ENCODE results near the gene INSIG1.

INSIG1 gene

DNA sequence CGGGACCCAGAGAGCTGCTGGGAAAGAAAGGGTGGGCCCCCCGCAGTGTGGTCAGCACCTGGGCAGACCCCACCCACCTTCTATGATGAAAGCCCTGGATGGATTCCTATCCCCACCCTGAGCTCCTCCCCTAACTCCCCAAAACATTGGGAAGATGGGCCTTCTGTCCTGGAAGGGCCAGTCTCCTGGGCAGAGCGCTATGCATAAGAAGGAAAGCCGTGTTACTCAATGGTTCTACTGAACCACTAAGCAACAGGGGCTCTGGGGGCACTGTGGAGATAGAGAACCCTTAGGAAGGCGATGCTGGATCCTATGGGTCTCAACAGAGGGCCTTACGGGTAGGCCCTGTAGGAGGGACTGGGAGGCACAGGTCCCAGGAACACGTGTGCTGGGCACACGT, 30.7 kb upstream of the INSIG1 start:
- DNase-seq, result no peak

DNA sequence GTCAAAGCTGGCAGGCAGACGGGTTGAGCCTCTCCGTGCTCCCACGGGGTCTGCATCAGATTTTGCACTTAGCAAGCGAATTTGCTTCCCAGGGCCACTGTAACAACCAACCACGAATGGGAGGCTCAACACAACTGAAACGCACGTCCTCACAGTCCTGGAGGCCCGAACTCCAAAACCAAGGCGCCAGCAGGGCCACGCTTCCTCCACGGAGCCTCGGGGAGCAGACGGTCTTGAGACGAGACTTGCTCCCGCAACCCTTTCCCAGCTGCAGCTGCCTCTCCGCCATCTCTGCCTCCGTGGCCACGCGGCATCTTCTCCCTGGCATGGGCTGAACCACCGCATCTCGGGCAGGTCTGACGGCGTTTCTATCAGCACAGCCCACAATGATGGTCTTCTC, 30.2 kb upstream of the INSIG1 start:
- DNase-seq, result no peak

DNA sequence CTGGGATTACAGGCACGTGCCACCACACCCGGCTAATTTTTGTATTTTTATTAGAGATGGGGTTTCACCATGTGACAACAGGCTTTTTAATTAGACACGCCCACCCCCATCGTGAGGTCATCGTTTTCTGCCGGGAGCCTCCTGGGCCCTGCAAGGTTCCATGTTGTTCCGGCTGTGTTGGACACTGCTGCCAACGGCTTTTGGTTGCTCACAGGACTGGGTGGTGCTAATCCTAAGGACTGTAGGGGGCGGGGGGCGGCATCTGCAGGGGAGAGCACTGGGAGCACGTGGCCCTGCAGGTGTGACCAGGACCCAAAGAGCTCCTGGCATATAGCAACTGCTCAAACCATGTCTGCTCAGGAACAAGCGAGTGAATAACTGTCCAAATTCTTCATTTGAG, 29.5 kb upstream of the INSIG1 start:
- DNase-seq, result no peak

DNA sequence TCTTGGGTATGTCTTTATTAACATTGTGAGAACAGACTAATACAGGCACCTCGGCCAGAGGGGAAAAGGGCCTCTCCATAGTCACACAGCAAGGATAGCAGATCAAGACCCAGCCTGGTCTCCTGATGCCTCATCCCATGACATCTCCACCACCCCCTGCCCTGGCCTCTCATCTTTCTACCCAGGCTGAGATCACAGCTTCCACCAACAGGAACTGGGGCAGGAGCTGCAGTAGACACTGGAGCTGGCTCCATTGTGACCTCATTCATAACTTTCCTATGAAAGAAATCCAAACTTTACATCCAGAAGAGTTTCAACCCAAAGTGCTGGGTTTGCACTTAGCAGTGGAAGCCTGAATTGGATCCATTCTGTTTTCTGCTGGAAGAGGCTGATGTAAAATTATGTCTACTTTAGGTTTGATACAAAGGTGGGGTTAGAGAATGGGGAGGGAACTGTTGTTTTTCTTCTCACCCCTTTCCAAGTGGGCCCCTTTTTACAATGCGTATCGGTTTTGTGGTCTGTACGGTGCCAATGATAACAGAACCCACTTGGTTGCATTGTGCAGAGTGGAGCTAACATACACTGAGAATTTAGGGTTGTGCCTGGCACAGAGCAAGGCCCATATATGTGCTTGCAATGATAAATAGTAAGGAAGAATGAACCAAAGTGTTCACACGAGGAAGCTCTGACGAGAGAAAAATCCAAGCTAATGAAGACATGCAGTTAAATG, 28.6 kb upstream of the INSIG1 start:
- no peak for DNase-seq

DNA sequence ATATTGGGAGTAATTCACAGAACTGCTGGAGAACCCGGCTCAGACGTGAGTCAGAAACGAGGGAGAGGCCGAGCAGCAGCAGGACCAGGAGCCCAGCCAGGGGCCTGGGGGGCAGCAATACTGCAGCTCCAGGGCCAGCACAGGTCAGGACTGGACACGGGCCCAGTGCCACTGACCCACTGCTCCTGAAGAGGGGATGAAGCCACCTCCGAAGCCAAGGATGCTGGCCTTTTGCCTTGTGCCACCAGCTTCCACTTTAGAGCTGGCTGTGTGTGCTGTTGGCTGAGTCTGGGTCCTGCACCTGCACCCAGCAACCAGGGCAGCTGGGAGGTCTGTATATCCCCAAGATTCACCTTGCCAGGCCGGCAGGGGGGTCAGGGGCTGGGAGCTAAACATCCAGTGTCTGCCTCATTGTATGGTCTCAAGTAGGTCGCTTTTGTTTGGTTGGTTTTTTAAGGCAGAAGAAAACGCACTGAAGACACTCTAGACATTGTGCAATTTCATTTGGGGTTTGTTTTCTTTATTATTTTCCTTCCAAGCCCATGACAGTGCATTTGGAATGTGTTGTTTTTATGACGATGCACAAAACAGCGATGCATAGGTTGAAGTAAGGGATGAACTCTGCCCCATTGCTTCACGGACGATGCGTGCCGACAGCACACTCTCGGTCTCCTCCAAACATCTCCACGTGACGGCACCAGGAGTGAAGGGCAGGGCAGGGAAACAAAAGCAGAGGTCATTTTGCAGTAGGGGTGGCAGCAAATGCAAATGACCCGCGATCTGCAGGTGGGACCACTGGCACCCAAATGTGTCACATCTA, 27.7 kb upstream of the INSIG1 start:
- no peak for DNase-seq

DNA sequence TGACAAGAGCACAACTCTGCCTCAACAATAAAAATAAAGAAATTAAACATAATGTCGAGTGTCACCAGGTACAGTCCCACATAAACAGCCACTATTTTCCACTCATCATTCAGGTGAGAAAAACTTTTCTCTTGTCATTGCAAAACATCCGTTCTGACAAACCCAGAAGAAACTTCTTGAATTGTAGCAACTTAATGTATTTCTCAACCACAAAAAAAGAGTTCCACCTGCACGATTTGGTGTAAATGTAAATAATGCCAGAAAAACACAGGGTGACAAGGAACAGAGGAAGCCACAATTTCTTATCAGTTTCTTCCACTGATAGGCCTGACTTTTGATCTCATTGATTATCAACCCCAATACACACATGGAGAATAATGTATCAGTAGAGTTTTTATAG, 26.8 kb upstream of the INSIG1 start:
- DNase-seq, result no peak

DNA sequence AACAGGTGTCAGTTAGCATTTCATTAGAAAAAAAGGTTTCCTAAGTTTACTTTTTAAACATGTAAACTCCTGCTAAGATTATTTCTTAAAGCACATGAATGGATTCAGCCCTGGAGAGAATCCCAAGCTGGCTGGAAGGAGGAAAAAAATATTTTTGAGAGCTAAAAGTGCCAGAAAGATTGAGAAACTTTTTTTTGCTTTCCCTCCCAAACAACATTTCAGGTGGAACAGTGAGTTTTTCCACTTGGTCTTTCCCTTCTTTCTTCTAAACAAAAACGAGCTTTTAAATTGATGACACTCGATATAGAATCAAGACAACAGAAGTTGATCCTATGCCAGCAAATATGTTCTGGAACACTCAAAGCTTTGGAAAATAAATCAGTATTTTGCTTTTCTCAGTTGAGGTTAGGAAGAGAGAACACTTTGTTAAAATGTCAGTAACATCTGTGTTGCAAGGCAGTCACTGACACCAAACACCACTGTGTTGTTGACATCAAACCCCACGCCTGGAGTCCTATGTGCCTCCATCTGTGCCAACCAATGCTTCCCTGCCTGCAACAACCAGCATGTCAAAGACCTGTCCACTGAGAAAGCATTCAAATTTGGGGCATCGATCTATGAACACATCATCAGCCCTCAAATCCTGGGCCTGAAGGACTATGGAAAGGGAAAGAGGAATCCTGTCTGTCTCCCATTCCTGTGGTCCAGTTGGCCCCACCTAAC, 22.9 kb upstream of the INSIG1 start:
- DNase-seq, result no peak

DNA sequence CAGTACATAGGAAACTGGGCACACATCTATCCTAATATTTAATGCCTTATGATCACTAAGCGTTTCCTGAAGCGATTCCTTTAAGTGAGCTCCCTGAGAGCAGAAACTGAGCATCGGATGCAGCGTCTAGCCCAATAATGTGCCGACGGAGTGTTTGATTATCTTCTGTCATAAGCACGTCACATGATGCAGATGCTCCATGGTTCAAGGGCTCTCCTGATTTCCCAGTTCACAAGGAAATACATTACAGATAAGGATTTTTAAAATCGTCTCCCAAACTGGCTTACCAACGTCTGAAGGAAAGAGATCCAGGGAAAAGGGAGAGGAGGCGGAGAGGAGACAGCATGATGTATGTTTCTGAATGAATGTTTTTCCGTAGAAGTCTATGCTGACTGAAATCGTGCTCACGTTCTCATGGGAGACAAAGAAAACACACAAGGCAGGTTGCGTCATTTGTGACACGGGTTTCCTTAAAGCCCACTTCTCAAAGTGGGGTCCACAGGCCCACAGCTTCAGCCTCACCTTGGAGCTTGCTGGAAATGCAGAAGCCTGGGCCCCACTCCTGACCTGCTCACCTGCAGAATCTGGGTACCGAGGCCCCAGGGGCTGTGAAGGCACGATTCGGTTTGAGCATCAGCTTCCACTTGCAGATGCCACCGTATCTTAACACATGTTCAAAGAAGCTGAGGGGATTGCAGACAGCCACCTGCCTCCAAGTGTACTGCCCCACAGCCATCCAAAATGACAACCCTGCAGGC, 21.5 kb upstream of the INSIG1 start:
- DNase-seq, result no peak

DNA sequence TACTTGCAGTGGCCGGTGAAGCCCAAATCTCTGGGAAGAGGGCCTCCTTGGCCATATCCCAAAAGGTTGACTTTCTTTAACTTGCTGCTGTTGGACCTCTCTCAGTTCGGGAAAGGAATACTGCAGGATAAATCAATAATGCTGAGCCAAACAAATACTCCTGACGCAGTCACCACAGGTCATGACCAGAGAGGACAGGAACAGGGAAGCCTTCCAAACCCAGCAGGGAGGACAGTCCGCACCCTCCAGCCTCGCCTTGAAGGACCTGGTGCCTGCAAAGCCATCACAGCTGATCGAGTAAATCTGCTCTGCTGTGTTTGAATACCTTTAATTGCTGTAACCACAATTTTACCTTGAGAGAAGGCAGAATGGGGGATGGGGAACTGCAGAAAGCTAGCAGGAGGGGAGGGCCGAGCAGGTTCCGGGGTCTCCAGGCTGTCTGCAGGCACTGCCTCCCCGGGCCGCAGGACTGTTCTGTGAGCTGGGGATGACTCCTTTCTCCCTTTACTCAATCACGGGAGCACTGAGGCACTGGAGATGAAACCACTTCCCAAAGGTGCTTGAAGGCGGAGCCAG, 20.8 kb upstream of the INSIG1 start:
- no peak for DNase-seq

DNA sequence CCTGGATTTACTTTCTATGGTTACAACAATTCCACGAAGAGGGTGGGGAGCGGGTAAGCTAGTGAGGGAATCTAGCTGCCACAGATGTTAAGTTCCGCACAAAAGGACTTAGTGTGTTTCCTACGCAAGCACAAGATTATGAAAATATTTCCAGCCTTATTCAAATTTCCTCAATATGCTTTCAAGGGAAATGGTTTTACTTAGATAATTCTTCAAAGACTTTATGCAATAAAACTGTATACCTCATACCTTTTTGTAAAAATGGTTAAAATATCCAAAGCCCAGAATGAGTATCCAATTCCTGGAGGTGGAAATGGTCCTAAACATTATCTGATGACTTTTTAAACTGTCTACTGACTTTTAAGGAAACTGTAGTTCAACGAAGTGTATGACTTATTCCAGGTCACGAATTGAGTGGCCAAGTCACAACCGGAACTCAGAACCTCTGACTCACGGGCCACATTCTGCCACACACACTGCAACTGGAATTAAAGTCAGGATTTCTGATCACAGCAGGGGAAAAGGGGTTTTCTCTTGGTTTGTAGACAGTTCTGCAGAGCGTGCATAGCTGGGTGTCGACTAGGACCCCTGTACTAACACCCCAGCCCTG, 20.2 kb upstream of the INSIG1 start:
- no peak for DNase-seq

DNA sequence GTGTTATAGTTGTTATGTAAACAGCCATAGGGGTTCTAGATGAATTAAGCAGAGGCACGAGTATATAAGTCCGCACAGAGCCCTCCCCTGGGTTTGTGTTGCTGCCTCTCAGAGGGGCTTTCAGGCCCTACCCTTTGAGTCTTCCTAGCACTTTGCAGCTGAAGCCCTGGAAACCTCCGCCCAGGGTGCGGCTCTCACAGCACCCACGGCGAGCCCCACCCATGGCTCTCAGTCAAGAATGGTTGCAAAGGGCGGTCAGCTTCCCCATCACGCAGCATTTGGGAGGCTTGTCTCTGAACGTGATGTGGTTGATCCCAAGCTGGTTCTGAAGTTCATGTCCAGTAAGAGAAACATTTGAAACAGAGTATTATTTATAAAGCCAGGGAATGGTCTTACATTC, 18.8 kb upstream of the INSIG1 start:
- no peak for DNase-seq

DNA sequence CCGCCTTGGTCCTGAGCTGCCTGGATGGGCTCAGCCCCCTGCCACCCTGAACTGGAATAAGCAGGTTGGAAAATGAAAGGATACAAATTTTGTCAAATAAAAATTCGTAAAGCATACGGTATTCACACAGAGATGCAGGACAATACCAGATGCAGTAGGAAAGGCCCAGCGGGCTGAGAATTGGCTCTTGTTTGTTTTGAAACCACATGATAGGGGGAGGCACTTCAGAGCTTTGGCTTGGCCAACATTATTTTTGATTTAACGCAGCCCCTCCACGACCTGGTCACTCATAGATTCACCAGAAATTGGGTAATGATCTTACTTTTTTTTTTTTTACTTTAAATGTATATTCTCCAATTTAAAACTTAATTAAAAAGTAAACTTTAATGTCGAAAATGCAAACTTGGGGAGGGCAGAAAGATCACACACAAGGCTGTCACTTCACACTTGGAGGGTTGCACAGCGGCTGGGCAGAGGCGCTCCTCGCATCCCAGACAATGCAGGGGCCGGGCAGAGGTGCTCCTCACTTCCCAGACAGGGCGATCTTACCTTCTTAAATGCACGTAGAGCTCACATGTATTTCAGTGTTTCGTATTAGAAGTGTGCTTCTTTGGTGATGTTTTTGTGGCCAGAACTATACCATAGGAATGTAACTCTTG, 17.8 kb upstream of the INSIG1 start:
- DNase-seq, result no peak

DNA sequence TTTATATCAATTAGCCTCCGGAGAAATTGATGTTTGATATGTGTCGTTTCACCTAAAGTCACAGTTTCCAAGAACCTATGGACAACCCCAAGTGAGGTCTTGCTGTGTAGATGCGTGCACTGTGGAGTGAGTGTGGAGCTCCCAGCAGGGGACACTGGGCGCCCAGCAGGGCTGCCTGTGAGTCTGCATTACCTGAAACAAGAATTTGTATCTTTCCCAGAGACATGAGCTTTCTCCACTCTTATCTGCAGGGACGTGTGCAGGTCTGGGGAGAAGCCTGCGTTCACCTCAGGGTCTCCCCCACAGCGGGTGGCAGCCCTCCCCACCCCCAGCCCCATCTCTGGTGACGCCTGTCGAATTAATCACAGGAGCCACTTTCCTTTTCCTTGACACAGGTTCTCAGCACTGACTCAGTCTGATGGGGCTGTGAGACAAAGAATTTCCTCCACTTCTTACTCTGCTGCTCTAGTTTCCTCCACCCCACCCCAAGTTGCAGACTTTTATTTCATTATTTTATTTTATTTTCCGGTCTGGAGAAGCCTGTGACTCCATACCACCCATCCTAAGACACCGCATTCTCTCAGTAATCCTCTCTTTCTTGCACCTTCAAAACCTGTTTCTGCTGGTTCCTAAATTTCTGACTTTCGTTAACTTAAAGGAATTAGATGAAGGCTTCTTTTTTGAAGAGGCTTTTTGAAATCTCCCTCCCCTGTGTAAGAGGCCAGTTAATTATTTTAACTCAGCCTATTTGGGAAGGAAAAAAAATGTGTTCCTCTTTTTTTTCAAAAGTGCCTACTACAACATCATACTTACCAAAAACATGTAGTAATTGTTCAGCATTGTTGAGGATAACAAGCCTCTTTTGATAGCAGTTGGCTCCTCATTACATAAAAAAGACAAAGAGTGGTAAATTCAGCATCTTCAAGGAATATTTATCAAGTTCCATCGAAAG, 17.0 kb upstream of the INSIG1 start:
- DNase-seq, result no peak

DNA sequence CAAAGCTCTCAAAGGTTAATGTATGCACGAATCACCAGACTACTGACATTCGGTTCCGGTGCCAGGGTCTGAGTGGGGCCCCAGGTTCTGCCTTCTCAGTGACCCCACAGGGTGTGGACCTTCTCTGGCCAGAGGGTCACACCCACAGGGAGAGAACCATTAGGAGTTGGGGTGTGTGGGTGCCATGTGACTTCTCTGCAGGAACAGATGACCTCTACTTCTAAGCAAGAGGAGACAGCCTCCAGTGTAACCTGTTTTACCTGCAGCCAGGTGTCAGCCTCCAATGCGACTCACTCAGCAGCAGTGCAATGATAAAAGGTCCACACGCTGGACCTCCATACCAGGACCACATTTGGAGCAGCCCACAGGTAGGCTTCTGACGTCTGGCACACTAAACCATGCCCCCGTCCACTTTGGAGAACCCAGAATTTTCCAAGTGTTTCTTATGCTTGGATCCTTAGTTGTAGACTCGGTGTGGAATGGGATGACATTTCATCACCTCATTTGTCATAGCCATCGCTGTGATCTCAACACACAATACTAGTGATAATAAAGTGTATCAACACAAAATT, 16.2 kb upstream of the INSIG1 start:
- no peak for DNase-seq

DNA sequence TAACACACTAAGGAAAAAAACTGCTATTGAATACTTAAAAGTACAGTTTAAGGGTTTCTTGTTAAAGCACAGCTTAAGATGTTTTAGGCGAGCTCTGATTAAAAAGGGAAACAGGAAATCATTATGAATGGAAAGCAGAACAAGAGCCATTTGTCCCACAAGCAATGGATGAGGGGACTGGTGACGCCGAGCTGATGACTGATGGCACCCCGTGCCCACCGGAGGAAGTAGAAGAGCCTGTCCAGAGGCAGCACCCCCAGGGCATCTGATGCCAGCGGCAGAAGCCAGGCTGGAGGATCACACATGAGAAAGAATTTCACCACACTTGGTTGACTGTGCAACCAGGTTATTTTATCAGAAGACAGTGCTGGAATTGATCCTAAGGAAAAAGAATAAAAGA, 15.0 kb upstream of the INSIG1 start:
- no peak for DNase-seq

DNA sequence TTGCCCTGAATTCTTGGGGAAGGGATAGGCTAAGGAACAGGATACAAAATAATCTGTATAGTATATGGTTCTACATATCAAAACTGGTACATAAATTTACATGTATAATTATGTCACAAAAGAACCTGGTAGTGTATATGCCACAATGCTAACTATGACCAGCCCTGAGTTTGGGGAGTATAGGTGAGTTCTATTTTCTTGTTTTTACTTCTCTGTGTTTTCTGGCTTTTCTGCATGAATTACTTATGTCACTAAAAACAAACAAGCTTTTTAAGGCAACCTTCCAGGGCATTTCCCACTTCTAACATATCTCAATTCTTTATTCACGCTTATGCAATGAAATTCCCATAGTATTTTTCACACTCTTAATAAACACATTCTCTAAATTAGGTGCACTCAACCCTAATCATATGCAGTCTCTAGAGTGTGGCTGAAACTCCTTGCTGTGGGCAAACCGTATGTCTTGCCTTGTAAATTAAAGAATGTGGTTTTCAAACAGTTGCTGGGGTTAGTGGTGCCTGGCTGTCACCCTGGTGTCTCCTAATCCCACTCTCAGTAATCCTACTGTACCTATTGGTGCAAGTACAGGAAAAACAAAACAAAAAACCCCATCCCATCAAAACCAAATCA, 14.0 kb upstream of the INSIG1 start:
- no peak for DNase-seq

DNA sequence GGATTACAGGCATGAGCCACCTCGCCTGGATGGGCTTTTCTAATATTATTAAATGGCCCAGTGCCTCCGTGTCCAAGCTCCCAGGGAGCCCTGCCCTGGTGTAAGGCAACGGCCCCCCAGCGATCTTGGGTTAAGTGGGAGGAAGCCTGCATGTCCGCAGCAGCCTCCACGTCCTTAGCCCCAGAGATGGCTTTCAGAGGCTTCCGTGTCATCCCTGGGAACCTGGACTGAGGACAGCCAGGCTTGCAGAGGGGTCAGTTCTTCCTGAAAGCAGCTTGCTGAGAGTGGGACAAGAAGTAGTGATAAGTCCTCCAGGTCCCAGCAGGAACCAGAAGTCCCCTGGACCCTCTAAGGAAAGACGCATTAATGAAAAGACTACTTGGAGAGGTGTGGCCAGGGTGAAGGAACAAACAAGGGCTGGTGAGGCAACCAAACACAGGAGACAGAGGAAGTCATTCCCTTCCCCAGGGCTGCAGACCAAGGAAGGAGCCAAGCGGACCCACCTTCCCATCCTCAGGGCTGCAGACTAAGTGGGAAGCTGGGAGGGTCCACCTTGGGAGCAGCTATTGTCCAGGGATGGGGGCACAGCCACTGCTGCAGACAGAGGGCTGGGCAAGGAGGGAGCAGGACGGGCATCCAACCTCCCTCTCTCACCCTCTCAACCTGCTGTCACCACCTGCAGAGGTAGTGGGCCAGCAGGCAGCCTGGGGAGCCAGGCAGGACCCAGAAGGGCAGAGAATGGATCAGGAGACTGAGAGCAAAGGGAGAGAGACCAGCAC, 13.0 kb upstream of the INSIG1 start:
- DNase-seq, result no peak

DNA sequence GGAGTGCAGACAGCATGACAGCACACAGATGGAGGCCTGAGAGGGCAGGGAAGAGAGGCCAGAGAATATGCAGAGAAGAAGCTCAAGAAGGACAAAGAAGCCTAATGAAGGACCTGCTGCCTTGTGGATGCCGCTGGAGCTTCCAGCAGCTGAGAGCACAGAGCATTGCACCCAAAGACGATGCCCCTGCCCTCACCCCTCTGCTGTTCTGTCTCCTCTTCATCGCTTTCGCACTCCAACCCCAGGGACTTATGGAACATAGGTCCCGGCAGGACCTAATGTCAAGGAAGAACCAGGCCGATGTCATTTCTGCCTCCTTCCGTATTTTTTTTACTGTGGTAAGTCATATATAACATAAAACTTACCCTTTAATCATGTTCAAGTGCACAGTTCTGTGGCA, 12.3 kb upstream of the INSIG1 start:
- no peak for DNase-seq

DNA sequence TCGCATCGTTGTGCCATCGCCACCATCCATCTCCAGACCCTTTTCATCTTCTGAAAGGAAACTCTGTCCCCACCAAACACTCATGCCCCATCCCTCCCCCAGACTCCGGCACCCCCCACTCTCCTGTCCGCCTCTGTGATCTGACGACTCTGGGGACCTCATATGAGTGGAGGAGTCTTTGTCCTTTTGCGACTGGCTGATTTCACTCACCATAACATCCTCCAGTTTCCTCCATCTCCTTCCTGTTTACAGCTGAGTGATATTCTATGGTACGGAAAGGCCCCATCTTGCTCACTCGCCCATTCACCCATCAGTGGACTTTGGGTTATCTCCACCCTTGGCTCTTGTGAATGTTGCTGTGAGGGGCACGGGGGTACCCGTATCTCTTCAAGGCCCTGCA, 11.8 kb upstream of the INSIG1 start:
- DNase-seq, result no peak

Data from NCI-H2107 (cell line).